ENCODE measurements around the gene FAM107A. TPM values are rescaled to one million over a fixed set of nuclear protein-coding genes. Genes with fewer than 3 reads are reported as not detected.

Gene FAM107A
- total and polyA plus RNA-seq, 9 of the 15 experiments (the other 6 are each of a cell fraction or from before 2014, with no cell fraction given) = 0.07 TPM; not detected in 8

DNA sequence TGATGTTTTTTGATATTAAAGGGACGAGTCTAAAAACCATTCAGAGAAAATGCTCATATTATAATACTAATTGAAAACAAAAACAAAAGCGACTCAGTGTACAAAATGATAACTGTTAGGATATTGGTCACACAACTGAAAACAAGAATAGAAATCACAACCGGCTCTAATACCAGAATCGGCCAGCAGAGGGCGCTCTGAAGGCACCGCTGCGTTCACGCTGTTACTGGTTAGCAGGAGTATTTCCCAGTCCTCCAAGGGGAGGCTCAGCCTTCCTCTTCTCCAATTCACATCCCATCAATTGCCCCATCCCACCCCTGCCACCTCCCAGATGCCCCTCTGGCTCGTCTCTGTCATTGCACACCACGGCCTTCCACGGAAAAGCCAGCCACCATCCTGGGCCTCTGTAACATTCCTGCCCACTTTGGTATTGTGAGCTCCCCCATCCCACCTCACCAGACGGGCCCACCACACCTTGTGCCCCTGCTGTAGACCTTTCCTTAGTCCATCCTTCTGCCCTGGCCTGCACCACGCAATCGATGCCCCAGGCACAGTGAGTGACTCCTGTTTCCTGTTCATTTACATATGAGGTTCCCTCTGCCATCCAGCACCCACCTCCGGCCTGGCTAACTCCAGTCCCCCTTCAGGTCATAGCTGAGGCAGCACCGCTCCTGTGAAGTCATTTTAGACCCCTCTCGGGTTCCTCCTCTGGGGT is 8.5 kb downstream of the FAM107A start:
- peak; percentile 91 for FAIRE-seq
- no peak overlapping the region for H2AFZ ChIP-seq (ENCODE audit: low read depth, low read length)
- TF ChIP-seq, protein P1, sequence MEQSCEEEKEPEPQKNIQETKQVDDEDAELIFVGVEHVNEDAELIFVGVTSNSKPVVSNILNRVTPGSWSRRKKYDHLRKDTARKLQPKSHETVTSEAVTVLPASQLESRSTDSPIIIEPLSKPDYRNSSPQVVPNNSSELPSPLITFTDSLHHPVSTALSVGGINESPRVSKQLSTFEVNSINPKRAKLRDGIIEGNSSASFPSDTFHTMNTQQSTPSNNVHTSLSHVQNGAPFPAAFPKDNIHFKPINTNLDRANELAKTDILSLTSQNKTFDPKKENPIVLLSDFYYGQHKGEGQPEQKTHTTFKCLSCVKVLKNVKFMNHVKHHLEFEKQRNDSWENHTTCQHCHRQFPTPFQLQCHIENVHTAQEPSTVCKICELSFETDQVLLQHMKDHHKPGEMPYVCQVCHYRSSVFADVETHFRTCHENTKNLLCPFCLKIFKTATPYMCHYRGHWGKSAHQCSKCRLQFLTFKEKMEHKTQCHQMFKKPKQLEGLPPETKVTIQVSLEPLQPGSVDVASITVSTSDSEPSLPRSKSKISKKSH (CRISPR knock-in tag; IDR thresholded peaks at IDR 0.05) = no peak
- TF ChIP-seq SREBF1 (IDR thresholded peaks at IDR 0.05; ENCODE audit: borderline replicate concordance, low read depth, low read length) = no peak
- TF ChIP-seq, protein P2, sequence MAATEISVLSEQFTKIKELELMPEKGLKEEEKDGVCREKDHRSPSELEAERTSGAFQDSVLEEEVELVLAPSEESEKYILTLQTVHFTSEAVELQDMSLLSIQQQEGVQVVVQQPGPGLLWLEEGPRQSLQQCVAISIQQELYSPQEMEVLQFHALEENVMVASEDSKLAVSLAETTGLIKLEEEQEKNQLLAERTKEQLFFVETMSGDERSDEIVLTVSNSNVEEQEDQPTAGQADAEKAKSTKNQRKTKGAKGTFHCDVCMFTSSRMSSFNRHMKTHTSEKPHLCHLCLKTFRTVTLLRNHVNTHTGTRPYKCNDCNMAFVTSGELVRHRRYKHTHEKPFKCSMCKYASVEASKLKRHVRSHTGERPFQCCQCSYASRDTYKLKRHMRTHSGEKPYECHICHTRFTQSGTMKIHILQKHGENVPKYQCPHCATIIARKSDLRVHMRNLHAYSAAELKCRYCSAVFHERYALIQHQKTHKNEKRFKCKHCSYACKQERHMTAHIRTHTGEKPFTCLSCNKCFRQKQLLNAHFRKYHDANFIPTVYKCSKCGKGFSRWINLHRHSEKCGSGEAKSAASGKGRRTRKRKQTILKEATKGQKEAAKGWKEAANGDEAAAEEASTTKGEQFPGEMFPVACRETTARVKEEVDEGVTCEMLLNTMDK (IDR thresholded peaks at IDR 0.05; ENCODE audit: borderline replicate concordance, insufficient read depth, low read depth, low read length, poor library complexity, severe bottlenecking) = peak; percentile 18
- TF ChIP-seq, protein P3, sequence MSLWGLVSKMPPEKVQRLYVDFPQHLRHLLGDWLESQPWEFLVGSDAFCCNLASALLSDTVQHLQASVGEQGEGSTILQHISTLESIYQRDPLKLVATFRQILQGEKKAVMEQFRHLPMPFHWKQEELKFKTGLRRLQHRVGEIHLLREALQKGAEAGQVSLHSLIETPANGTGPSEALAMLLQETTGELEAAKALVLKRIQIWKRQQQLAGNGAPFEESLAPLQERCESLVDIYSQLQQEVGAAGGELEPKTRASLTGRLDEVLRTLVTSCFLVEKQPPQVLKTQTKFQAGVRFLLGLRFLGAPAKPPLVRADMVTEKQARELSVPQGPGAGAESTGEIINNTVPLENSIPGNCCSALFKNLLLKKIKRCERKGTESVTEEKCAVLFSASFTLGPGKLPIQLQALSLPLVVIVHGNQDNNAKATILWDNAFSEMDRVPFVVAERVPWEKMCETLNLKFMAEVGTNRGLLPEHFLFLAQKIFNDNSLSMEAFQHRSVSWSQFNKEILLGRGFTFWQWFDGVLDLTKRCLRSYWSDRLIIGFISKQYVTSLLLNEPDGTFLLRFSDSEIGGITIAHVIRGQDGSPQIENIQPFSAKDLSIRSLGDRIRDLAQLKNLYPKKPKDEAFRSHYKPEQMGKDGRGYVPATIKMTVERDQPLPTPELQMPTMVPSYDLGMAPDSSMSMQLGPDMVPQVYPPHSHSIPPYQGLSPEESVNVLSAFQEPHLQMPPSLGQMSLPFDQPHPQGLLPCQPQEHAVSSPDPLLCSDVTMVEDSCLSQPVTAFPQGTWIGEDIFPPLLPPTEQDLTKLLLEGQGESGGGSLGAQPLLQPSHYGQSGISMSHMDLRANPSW (CRISPR knock-in tag; IDR thresholded peaks at IDR 0.05) = no peak
- TF ChIP-seq, protein P4, sequence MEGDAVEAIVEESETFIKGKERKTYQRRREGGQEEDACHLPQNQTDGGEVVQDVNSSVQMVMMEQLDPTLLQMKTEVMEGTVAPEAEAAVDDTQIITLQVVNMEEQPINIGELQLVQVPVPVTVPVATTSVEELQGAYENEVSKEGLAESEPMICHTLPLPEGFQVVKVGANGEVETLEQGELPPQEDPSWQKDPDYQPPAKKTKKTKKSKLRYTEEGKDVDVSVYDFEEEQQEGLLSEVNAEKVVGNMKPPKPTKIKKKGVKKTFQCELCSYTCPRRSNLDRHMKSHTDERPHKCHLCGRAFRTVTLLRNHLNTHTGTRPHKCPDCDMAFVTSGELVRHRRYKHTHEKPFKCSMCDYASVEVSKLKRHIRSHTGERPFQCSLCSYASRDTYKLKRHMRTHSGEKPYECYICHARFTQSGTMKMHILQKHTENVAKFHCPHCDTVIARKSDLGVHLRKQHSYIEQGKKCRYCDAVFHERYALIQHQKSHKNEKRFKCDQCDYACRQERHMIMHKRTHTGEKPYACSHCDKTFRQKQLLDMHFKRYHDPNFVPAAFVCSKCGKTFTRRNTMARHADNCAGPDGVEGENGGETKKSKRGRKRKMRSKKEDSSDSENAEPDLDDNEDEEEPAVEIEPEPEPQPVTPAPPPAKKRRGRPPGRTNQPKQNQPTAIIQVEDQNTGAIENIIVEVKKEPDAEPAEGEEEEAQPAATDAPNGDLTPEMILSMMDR (IDR thresholded peaks at IDR 0.05 in 2 of 3, conservative IDR thresholded peaks at IDR 0.05 in 1 of 3; ENCODE audit: insufficient read depth in 2 of 3, low read depth in 1 of 3, low read length in 3 of 3) = peak; percentile 72 to 82 (median 78)
- TF ChIP-seq, protein P5, sequence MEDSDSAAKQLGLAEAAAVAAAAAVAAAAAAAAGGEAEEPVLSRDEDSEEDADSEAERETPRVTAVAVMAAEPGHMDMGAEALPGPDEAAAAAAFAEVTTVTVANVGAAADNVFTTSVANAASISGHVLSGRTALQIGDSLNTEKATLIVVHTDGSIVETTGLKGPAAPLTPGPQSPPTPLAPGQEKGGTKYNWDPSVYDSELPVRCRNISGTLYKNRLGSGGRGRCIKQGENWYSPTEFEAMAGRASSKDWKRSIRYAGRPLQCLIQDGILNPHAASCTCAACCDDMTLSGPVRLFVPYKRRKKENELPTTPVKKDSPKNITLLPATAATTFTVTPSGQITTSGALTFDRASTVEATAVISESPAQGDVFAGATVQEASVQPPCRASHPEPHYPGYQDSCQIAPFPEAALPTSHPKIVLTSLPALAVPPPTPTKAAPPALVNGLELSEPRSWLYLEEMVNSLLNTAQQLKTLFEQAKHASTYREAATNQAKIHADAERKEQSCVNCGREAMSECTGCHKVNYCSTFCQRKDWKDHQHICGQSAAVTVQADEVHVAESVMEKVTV (CRISPR knock-in tag; IDR thresholded peaks at IDR 0.05) = peak; percentile 26; the same call in 1 of the 2 replicates

More for the DNA sequence above, 8.5 kb downstream of the FAM107A start:
- no peak overlapping the region for H3K27ac ChIP-seq (ENCODE audit: extremely low read depth, low read depth, low read length)
- H3K4me1 ChIP-seq (replicated peaks in 1 of 2; ENCODE audit: control insufficient read depth in 2 of 2, insufficient read depth in 2 of 2, low read length in 2 of 2) = no peaks in the 10 kb centered on the region
- WGBS (ENCODE audit: insufficient coverage, low coverage, missing lambda C conversion rate) = 1% methylated on average over 15 of the region's 17 CpGs
- H3K27me3 ChIP-seq (ENCODE audit: control insufficient read depth in 2 of 2, insufficient read depth in 2 of 2, low read length in 2 of 2) = peaks cover 0 to 53% of the 10 kb centered on the region in 2 experiments; a peak in 2 of 5 replicates
- no peak overlapping the region for H3K9ac ChIP-seq (ENCODE audit: insufficient read depth in 1 of 2, low read depth in 2 of 2, low read length in 2 of 2)
- H3K79me2 ChIP-seq (ENCODE audit: control insufficient read depth, insufficient read depth, low read length) = no peaks in the 10 kb centered on the region
- no peak overlapping the region for H3K4me2 ChIP-seq (ENCODE audit: insufficient read depth, low read length)
- intact Hi-C loops (cut with micrococcal nuclease) (loop anchor here (1.0 kb wide), 1 partner anchor 62 kb away; no protein-coding TSS in a partner anchor), in situ Hi-C loops (cut with MboI) (no loop called here)
- CTCF ChIA-PET (ENCODE audit: low intra/inter-chr PET ratio) = interaction anchor here (0.5 to 1.4 kb wide), 2 partner anchors 62 to 289 kb away, joined by 3 to 4 read pairs; no protein-coding TSS in a partner anchor
- DNase-seq (ENCODE audit: extremely low read depth in 1 of 4, low spot score in 3 of 4) (peak; percentile 46 to 68 (median 56)), ATAC-seq (peak; percentile 80)
- no peaks in the 10 kb centered on the region for H3K9me3 ChIP-seq (replicated peaks; ENCODE audit: control insufficient read depth, insufficient read depth, low read depth, low read length)
- no peaks in the 10 kb centered on the region for H3K36me3 ChIP-seq (ENCODE audit: control insufficient read depth, insufficient read depth, low read length)
- H4K20me1 ChIP-seq (replicated peaks; ENCODE audit: control insufficient read depth, insufficient read depth, low read length) = peaks cover 3% of the 10 kb centered on the region; the same call in 1 of the 2 replicates
- no peaks in the 10 kb centered on the region for H3K9me1 ChIP-seq (ENCODE audit: control insufficient read depth, insufficient read depth, low read length)
- no TSS peak for BruUV-seq (replicated peaks)
- POLR2A ChIA-PET = interaction anchor here (0.8 to 1.2 kb wide), 2 partner anchors 29 to 32 kb away, joined by 3 to 4 read pairs; partner anchors contain the start of gene ACOX2
- H3K4me3 ChIP-seq = no peak overlapping the region
